ENCODE results near the gene RNF10. TPM values are rescaled to one million over a fixed set of nuclear protein-coding genes. Genes with fewer than 3 reads are reported as not detected.
A peak's percentile ranks its signal among the peaks of the same experiment; 100 is the strongest.

Gene RNF10
- total and polyA plus RNA-seq, 9 of the 15 experiments (the other 6 are each of a cell fraction or from before 2014, with no cell fraction given), result 43.0 to 139 (median 80.1) TPM

GRCh38 chr12:120540445-120540844 is 6.3 kb downstream of the RNF10 start (continued):
- TF ChIP-seq ZBTB33 (CRISPR knock-in tag; IDR thresholded peaks at IDR 0.05) (peak; percentile 11; the same call in 1 of the 2 replicates), FUS (optimal IDR thresholded peaks at IDR 0.05; ENCODE audit: low read depth, low read length) (no peak), NBN (IDR thresholded peaks at IDR 0.05; ENCODE audit: low read depth) (peak; percentile 98), CEBPG (CRISPR knock-in tag; IDR thresholded peaks at IDR 0.05) (0 out of 2 replicates have a peak, but pooled peaks have one; percentile 18), CEBPG (tag; conservative IDR thresholded peaks at IDR 0.05 in 1 of 2, IDR thresholded peaks at IDR 0.05 in 1 of 2) (peak; percentile 86 to 89), FOXJ2 (tag; IDR thresholded peaks at IDR 0.05) (peak; percentile 90), RAD21 (CRISPR knock-in tag; conservative IDR thresholded peaks at IDR 0.05 in 1 of 2, IDR thresholded peaks at IDR 0.05 in 1 of 2) (0 out of 4 replicates have a peak, but pooled peaks of 1 of the 2 experiments have one; percentile 8), CREM (IDR thresholded peaks at IDR 0.05; ENCODE audit: low read depth) (peak; percentile 66; the same call in 1 of the 2 replicates), ZBTB2 (IDR thresholded peaks at IDR 0.05) (peak; percentile 59; the same call in 1 of the 2 replicates), ZNF551 (CRISPR knock-in tag; IDR thresholded peaks at IDR 0.05) (no peak), CREB1 (IDR thresholded peaks at IDR 0.05) (peak; percentile 58; the same call in 1 of the 2 replicates), CREB1 (CRISPR knock-in tag; IDR thresholded peaks at IDR 0.05) (no peak), GATAD2A (IDR thresholded peaks at IDR 0.05) (peak; percentile 88), ID3 (CRISPR knock-in tag; IDR thresholded peaks at IDR 0.05) (no peak), ID3 (tag; IDR thresholded peaks at IDR 0.05) (peak; percentile 96), TARDBP (IDR thresholded peaks at IDR 0.05) (peak; percentile 94), NONO (IDR thresholded peaks at IDR 0.05; ENCODE audit: low read depth in 2 of 2, low read length in 1 of 2) (peak in 1 of 2 experiments; percentile 80; a peak in 2 of 4 replicates), ZBED1 (IDR thresholded peaks at IDR 0.05) (0 out of 2 replicates have a peak, but pooled peaks have one; percentile 0)
- TF ChIP-seq, protein P1, sequence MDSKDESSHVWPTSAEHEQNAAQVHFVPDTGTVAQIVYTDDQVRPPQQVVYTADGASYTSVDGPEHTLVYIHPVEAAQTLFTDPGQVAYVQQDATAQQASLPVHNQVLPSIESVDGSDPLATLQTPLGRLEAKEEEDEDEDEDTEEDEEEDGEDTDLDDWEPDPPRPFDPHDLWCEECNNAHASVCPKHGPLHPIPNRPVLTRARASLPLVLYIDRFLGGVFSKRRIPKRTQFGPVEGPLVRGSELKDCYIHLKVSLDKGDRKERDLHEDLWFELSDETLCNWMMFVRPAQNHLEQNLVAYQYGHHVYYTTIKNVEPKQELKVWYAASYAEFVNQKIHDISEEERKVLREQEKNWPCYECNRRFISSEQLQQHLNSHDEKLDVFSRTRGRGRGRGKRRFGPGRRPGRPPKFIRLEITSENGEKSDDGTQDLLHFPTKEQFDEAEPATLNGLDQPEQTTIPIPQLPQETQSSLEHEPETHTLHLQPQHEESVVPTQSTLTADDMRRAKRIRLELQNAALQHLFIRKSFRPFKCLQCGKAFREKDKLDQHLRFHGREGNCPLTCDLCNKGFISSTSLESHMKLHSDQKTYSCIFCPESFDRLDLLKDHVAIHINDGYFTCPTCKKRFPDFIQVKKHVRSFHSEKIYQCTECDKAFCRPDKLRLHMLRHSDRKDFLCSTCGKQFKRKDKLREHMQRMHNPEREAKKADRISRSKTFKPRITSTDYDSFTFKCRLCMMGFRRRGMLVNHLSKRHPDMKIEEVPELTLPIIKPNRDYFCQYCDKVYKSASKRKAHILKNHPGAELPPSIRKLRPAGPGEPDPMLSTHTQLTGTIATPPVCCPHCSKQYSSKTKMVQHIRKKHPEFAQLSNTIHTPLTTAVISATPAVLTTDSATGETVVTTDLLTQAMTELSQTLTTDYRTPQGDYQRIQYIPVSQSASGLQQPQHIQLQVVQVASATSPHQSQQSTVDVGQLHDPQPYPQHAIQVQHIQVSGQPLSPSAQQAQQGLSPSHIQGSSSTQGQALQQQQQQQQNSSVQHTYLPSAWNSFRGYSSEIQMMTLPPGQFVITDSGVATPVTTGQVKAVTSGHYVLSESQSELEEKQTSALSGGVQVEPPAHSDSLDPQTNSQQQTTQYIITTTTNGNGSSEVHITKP (IDR thresholded peaks at IDR 0.05; ENCODE audit: partially characterized antibody), result peak; percentile 23
- TF ChIP-seq, protein P2, sequence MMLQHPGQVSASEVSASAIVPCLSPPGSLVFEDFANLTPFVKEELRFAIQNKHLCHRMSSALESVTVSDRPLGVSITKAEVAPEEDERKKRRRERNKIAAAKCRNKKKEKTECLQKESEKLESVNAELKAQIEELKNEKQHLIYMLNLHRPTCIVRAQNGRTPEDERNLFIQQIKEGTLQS (IDR thresholded peaks at IDR 0.05), result peak; percentile 78; the same call in 1 of the 2 replicates
- TF ChIP-seq, protein P2 (CRISPR knock-in tag; conservative IDR thresholded peaks at IDR 0.05), result 0 out of 2 replicates have a peak, but pooled peaks have one; percentile 19

All from K562 (cell line).